NCI-H526 treated with DMSO at 0.1 percent for 48 hours (cell line): ENCODE results near the gene OCRL.
"Not testable (repeated sequence)": the region's sequence is repeated elsewhere in the genome, so short reads cannot be mapped to it uniquely, and the experiment has no call there.

Experiments used
- DNase-seq: peaks from one replicate; lab custom pipeline; 2025; lab: John Stamatoyannopoulos, UW

Gene OCRL

DNA sequence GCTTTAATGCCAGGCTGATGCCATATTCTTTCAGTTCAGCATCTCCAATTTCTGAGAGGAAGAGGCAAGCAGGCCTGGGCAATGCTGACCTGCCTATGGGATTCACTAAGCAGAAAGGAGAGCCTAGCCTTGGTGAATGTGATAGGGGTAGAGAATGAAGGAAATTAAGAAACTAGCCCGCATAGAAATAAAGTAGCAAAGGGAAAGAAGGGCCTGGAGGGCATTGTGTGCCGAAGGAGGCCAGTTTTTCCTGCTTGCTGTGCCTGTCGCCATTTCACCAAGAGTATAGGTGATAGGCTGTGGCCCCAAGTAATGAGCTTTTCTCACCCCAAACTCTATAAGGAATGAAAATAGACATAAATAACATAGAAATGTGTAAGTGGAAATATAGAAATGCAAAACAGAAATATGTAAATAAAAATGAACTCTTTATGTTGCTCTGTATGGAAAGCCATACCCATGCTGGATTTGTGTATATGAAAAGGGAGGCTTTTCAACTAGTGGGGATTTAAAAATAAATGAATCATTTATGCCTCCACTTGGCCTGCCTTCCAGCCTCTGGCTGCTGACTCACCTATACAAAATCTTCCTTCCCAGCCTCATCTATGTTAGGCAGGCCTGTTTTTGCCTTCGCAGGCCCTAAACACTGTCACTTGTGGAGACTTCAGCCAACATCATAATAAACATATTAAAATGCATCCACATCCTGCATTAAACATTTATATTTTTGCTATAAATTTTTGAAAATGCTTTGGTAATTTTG is 5.1 kb upstream of the OCRL start:
- DNase-seq = no peak

DNA sequence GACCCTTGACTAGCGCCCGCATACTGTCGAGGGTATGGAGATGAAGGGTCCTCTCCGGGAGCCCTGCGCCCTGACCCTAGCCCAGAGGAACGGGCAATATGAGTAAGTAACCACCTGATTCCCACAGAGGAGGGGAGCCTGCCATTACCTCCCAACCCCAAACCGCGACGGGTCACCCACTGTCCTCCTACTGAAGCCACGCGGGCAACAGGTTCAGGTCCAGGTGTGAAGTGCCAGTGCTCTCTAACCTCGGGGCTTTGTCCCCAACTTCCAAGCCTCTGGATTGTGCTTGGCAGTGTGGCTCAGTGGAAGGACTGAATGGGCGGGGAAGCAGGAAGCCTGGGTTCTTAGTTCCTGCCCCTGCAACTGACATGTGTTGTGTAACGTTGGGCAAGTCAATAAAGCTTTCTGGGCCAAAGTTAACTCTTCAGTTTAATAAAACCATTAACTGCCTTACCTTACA is 694 bp downstream of the OCRL start:
- DNase-seq = no peak

DNA sequence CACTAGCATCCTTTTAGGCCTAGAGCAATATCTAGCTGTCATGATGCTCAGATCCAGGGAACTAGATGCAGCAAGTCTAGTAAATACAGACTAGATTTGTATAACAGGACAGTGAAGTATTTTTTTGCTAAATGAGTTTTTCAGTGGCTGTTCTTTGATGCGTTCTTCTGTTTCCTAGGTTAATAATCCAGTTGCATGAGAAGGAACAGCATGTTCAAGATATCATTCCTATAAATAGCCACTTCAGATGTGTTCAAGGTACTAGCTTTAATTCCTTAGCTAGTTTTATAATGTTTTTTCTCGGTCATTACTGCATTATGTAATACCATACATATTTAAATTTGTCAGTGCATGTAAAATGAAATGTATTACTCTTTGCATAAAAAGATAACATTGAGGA is 4.7 kb downstream of the OCRL start:
- no peak for DNase-seq

DNA sequence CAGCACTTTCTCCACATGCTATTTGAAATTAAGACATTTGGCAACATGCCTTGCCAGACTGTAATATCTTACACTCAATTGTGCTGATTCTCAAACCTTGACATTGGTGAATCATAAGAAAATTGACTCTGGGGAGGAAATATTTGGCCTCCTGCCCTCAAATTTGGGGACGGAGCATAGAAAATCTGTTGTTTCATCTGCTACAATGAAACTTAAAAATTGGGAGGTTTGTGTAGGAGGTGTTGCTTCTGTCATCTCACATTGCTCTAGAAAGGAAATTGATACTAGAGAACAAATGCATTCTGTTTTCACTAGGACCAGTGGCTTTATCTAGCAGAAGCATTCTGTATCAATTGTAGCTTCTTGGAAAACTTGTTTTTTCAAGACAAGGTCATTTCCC is 5.3 kb downstream of the OCRL start:
- DNase-seq = no peak

DNA sequence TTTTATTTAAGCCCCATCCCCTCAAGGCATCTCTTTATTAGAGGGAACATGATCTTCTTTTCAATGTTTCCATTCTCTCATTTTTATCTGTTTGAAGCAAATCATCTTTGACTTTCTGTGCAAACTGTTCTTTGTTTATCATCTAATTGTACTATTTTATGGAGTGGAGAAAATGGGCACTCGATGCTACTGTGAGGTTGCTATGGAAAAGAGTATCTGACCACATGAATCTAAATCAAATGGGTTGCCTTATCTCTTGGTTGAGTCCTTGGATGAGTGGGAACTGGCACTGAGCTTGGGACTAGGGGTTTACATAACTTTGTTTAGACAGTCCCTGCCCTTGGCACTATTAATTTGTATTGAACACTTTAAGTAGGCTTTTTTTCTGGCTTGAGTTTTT is 9.1 kb downstream of the OCRL start:
- no peak for DNase-seq

DNA sequence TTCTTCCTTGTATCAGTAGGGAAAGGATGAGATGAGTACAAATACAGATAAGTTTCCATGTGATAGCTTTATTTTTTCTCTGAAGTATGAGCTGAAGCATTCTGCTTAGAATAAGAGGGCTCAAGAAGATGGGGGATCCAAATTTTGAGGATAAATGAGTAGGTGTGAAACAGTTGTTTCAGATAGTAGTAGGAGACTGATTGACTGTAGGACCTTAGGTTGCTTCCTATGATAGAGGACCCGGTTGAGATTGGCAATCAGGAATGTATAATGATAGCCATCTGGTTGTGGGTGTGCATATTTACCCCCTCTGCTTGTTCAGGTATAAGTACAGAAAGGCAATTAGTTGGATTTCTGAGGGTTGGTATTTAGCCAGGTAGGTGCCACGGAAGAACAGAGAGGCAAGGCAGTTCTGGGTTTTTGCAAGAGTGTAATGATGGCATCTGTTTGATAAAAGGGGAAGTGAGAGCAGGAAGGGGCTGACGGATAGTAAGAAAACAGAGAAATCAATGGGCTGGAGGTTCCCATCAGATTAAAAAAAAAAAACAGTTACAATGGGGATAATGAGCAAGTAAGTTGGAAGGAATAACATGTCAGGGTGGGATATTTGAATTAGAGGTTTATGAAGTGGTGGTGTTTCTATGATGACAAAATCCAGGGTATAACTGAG is 13.7 kb downstream of the OCRL start:
- no peak for DNase-seq

DNA sequence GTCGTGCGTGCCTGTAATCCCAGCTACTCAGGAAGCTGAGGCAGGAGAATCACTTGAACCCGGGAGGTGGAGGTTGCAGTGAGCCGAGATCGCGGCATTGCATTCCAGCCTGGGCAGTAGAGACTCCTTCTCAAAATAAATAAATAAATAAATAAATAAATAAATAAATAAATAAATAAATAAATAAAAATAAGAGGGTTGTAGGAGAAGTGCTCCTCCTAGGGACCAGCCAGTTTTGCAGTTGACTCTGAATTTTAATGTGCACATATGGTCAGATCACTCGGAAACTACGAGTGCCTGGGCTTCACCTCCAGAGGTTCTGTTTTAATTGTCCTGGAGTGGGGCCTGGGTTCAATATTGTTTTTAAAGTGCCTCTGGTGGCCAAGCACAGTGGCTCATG is 14.8 kb downstream of the OCRL start:
- not testable (repeated sequence) for DNase-seq

DNA sequence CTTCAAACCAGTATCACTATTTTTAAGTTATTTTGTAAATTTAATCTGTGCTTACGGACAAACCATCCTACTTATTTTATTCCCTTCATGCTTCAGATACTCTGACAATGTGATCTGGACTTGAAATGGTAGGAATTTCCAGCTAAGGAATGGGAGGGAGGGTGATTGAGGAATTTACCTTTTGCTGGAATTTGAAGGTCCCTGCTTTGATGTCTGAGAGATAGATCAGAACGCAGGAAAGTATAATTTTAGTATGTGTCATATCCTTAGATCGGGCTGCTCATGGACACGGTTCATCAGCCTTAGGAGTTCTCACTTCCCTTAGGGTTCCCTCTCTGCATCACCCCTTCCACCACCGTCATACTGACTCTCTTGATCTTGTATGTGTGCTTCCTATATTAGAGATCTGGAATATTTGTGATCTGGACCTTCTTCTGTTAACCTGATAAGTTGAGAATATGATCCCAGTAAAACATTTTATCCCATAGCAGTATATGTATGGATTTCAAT is 16.8 kb downstream of the OCRL start:
- no peak for DNase-seq

DNA sequence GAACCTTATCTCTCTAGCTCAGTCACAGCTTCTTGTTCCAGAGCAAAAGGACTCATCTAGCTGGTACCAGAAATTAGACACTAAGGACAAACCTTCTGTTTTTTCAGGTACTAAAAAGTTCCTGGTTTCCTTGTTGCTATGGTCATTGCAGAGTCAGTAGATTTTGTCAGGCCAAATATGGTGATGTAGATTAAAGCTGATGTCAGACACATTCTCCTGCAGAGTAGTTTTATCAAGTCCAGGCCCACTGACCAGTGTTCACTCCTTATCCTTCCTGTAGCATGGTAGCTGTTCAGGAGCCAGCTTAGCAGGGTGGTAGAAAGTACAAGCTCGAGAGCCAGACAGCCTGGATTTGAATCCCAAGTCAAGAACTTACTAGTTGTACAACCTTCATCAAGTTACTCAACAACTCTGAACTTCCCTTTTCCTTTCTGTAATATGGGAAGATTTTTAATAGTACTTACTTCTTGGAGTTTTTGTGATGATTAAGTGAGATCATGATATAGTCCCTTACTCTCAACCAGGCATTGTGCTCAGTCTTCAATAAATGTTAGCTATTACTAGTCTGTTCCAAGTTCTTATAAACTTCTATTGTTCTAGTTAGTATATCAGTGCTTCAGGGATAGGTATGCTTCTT is 17.9 kb downstream of the OCRL start:
- DNase-seq = no peak

DNA sequence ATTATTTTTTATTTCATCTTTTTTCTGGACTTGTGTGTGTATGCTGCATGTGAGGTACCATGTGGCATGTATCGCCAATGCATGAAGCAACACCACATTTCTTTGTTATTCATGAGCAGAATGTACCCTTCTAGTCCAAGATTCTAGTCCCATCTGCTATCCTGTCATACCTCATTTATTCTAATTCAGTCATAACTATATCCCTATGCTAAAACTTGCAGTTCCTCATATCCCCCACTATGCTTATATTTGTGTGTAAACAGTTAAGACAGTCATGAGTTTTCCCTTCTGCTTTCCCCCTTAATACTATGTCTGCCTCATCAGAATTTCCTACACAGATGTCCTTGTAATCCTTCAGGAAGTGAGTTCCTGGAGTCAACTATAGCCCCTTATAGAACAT is 19.7 kb downstream of the OCRL start:
- DNase-seq = no peak

DNA sequence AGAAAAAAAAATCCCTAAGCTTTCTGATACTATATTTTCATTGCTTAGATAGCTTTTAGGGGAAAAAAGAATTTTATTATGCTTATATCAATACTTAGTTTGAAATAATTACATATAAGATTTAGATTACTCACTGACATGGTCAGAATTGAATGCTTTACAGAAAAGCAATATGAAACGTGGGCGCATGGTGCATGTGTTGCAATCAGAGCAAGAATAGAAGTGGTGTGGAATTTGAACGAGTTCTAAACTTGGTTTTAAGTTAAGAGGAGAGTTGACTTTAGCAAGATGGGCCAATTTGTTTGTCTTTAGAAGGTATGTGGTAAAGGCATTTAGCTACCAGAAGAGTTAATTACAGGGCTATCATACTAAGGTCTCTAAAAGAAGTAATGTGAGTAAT is 21.4 kb downstream of the OCRL start:
- DNase-seq = no peak

DNA sequence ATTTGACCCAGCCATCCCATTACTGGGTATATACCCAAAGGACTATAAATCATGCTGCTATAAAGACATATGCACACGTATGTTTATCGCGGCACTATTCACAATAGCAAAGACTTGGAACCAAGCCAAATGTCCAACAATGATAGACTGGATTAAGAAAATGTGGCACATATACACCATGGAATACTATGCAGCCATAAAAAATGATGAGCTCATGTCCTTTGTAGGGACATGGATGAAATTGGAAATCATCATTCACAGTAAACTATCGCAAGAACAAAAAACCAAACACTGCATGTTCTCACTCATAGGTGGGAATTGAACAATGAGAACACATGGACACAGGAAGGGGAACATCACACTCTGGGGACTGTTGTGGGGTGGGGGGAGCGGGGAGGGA is 24.3 kb downstream of the OCRL start:
- DNase-seq = not testable (repeated sequence)

DNA sequence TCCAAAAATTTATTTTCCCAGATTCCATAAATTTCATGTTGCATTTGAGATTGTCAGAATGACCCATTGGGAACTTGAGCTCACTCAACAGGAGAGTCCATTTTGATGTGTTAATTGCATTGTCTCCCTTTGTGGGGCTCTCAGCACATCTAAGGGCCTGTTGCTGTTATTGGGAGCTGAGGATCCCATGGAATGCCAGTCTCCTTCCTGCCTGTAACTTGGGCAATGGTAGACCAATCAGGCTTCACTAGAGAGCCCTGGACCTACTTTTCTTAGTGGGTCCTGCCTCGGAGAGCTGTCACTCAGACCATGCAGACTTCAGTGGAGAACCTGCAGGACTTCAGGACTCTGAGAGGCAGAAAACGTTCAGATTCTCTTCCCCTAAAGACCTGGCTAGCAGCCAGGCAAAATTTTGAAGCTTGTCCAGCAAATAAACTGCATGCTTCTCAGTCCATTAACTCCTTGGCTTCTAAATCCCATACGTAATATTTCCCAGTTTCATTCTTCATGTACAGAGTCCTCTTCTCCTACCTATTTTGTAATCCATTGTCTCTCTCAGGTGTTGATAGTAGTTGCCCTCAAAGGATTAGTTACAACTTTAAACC is 25.1 kb downstream of the OCRL start:
- DNase-seq = no peak

DNA sequence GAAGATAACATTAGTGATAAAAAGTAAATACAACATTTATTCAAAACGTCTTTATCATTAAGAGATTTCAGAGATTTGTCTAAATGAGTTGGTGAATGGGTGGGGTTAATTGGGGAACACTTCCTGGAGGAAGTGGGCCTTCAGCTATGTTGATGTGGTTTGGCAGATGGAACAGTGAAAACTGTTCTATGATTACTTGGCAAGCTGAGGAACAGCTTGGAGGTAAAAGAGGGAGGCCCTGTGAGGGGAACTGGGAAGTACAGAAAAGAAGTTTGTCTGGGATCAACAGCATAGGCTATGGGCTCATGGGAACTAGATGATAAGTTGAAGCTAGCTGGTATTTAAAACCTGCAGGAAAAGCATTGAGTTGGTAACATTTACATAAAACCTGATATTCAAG is 26.0 kb downstream of the OCRL start:
- DNase-seq = no peak

DNA sequence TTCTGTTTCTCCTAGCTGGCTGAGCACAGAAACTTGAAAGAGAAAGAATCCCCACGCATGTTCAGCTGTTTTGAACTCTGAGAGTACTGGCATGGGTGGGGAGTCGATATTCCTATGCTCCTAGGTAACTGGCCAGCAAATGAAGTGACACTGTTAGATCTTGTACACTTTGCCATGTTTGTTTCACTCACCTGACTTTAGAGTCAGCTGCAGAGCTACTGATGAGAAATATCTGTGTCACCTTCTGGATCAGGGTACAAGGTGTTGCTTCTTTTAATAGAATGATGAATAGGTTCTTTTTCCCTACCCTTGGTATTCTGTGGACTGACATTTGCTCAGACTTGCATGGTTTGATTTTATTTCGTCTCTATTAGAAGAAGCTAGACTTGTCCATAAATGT is 28.3 kb downstream of the OCRL start:
- no peak for DNase-seq

DNA sequence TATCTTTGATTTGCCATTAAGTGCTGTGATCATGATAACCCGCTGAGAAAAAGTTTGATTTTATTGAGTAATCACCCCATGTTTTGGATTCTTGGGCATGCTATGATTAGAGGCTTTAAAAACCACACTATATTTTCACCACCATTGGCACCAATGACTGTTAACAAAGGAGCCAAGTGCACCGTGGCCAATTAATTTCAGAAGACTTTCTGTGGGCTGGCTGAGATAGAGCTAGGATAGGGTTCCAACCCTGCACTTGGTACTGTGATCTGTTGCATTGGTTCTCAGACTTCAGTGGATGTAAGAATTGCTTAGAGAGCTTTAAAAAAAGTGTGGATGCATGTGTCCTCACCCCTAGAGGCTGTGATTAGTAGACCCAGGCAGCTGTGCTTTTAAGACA is 32.4 kb downstream of the OCRL start:
- DNase-seq = no peak

DNA sequence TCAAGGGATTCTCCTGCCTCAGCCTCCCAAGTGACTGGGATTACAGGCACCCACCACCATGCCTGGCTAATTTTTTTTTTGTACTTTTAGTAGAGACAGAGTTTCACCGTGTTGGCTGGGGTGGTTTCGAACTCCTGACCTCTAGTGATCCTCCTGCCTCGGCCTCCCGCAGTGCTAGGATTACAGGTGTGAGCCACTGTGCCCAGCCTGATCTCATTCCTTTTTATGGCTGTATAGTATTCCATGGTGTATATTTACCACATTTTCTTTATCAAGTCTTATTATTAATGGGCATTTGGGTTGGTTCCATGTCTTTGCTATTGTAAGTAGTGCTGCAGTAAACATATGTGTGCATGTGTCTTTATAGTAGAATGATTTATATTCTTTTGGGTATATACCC is 33.6 kb downstream of the OCRL start:
- not testable (repeated sequence) for DNase-seq

DNA sequence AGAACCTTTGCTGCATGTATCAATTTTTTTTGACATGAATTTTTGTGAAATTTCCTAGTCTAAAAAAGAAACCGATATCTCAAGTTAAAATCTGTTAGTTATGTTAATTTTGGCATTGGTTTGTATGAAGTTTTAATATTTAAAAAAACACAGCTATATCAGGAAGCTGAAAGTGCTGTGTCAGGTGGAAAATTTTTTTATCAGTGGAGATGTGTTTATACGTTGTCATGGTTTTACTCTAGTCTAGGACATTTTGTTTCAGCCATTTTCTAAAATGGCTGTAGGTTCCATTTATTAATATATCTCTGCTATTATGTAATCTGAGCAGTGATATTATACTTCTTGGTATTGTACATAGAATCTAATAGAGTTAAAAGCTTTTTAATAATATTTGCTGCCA is 34.2 kb downstream of the OCRL start:
- no peak for DNase-seq

DNA sequence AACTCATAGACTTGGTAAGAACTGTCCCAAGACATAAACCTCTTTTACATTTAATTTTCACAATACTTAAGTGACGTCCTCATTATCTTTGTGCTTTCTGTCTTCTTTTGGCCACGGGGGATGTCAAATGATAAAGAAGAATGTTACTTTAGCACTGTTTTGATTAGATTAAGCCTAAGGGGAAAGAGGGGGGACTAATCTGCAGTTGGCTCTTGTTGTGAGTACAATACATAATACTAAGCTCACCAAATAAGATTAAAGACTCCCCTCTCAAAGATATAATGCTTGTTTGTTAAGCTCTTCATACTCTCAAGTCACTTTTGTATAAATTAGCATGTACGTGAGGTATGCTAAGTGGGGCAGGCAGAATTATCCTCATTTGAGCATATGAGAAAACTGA is 36.5 kb downstream of the OCRL start:
- no peak for DNase-seq

DNA sequence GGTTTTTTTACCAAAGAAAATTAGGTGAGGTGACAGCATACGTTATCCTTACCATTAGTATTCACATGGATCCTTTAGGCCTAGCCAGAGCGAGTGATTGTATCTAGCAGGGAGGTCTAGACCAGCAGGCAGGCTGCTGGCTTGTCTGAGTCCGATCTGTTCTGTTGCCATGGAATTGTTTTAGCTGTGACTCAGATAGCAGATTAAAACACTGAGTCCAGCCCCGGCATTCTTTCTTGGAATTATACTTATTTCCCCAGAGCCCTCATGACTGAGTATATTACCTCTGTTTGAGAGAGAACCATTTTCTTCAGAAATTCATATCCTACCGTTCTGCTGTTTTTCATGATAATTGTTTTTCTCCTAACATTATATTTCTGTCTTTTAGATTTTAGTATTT is 37.4 kb downstream of the OCRL start:
- no peak for DNase-seq

DNA sequence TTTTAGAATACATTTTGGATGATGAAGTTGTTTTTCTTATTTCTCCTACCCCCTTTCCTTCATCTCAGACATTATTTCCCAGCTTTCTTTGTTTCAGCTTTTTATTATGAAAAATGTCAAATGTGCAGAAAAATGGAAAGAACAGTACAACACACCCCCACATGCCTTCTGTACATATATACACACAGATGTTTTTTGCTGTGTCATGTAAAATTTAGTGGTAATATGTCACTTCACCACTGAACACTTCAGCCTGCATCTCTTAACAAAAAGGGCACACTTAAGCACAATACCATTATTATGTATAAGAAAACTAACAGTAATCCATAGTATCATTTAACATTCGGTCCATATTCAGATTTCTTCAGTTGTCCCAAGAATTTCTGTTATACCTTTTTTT is 37.8 kb downstream of the OCRL start:
- DNase-seq = no peak

DNA sequence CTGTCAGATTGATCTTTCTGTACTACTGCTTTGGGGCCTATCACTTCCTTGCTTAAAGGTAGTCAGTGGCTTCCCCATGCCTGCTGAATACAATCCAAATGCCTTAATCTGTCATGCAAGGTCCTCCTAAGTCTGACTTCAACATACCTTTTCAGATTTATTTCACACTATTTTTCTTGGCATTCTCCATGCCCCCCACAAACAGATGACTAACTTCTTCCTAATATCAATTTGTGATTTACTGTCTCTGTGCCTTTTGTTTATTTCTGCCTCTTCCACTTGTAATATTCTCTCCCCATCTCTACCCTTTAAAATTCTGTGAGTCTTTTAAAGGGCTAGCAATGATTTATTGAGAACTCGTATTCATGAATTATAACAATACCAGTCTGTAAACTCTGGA is 41.8 kb downstream of the OCRL start:
- no peak for DNase-seq

DNA sequence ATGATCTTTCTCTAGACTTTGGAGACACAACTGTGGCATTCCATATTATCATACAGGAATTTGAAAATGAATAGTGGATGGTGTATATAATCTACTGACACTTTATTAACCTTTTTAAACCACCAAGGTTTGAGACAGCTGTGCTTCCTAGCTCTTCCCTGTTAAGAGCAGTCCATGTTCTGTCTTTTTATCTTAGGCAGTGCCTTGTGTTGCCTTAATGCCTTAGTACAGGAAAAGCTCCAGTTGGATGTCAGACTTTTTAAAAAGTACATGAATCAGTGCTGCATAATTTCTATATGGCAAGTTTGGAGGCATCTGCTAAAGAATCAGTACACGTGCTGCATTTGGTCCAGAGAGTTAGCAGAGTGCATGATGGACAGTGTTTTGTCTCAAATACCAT is 45.1 kb downstream of the OCRL start:
- DNase-seq = no peak
